GM18870 (cell line): ENCODE data around the gene IQCF5.
"Not testable (repeated sequence)": the region's sequence is repeated elsewhere in the genome, so short reads cannot be mapped to it uniquely, and the experiment has no call there.

Experiments used
- ATAC-seq: cut with Tn5 transposase; IDR thresholded peaks from one replicate; pipeline ENCODE4 v1.9.1; 2021; ENCODE audit warnings: moderate library complexity; ENCODE audit not compliant: unreplicated experiment

IQCF5 gene

DNA sequence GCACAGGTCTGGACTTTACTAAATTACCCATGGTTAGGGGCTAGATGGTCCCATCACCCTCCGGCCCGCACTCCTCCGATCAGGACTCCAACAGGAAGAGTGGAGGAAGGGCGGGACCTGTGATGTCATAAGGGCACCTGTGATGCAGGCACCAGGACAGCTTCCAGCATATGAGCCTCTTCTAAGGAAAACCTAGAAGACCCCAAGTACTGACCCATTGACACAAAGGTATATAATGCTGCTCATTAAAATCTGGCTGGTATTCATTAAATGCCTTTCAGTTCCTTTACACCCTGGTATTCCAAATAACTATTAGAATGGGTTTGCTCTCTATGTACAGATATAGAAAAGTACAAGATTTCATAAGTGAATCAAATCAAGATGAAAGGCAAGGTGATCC, at the start of gene IQCF5:
Gene IQCF5, minus strand, starts transcription at position 101 of the 400 bp plus-strand sequence. Its CDS starts 70 bp downstream, at position 31.
- no peak for ATAC-seq

GRCh38 chr3:51921081-51921578, 45.7 kb upstream of the IQCF5 start:
- no peak for ATAC-seq

DNA sequence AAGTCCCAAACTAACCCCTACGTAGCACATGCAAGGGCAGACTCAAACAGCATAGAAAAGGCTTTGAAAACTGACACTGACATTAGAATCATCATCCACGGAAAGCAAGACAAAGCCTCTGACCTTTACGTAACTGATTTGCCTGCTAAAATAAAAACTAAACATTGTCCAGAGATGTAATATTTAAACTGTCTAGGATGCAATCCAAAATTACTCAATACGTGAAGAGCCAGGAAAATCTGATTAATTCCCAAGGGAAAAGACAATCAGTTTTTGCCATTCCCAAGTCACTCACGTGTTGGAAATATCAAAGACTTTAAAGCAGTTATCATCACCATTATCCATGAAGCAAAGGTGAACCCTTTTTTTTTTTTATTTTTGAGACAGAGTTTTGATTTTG, 41.0 kb upstream of the IQCF5 start:
- no peak for ATAC-seq

GRCh38 chr3:51908026-51908425, 32.6 kb upstream of the IQCF5 start:
- no peak for ATAC-seq

DNA sequence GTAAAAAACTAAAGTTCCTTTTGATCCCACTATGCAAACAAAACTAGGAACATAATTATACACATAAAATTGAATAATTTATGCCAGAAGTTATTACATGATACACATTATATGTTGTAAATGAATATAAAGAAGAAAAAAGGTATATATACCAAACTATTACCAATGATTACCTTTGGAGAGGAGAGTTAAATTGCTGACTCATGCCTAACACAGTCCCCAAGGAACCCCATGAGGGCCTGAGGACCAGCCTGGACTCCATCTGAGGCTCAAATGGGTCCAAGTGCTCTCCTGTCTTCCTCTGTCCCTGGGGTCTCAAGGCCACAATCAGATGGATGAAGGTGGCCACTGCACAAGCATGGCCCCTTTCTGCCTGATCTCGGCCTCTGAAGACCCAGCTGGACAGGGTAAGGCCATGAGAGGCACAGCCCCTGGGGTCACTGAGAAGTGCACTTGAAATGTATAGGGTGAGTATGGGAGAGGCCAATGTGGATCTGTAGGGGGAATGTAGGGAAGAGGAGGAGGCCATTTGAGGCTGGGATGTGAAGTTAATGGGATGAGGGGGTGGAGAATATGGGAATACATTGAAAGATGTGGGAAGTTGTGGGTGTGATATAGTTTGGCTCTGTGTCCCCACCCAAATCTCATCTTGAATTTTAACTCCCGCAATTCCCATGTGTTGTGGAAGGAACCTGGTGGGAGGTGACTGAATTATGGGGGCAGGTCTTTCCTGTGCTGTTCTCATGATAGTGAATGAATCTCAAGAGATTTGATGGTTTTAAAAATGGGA, 28.8 kb upstream of the IQCF5 start:
- no peak for ATAC-seq

- ATAC-seq: not testable (repeated sequence)
These were observed 27.0 kb upstream of the IQCF5 start for GRCh38 chr3:51902361-51902760.

- not testable (repeated sequence) for ATAC-seq
These were observed 24.6 kb upstream of the IQCF5 start for GRCh38 chr3:51900043-51900442.

- no peak for ATAC-seq
These were observed 22.0 kb upstream of the IQCF5 start for GRCh38 chr3:51897391-51897790.

GRCh38 chr3:51896607-51897305, 21.4 kb upstream of the IQCF5 start:
- ATAC-seq: no peak

DNA sequence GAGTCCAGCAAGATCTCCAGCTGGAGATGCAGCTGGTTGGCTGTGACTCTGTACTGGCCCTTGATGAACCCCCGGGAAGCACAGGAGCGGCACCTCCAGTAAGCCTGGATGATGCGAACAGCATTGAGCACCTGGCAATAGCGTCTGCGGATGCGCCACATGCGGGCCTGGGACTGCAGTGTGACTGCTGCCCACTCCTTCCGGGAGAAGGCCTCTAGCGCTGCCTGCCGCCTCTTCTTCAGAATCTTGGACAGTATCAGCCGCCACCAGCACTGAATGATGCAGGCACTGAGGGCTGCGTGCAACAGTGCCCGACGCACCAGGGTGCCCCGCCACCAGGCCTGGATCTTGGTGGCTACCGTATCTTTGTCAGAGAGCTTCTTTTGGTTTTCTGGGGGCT, 19.5 kb upstream of the IQCF5 start:
- no peak for ATAC-seq

DNA sequence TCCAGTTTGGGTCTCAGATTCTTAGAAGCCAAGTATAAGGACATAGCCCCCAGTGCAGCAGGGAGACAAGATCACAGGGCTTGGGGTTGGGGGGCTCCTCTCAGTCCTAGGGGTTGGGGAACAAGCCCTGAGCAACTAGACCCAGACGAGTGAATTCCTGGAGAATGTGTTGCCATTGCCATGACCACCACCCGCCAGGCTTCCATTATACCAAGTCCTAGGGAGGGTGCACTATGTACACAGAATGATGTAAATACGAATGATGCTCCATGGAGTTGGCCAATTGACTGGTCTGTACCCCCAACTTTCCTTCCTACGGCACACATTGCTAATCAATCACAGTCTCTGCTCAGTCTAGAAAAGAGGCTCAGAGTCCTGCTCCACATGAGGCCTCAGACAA, 19.0 kb upstream of the IQCF5 start:
- no peak for ATAC-seq

- no peak for ATAC-seq
These were observed 16.0 kb upstream of the IQCF5 start for GRCh38 chr3:51891242-51892039.

DNA sequence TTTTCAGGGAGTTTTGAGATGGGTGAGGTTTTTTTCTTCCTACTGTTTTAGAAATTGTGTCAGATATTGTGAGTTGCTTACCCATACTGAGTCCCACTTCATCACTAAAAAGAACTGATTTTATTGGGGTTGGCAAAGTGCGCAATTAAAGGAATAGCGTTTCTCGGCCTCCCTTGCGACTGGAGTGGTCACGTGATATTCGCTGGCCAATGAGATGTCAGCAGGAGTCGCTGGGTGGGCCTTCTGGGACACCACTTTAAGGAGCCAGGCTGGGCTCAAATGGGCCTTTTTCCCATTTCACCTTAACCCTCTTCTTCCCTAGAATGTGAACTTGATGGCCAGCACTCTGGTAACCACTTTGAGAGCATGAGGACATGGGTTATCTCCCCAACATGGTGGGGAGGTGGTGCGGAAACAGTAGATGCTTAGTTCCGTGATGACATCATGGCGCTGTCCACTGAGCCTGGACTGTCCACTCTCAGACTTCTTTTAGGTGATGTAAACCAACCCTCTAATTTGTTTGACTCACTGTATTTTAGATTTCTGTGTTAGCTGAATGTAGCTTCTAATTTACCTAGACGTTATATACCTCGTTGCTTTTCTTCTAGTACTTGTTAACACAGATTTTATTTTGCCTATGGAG, 13.2 kb upstream of the IQCF5 start:
- no peak for ATAC-seq

- ATAC-seq: no peak
These were observed 12.2 kb upstream of the IQCF5 start for GRCh38 chr3:51887620-51888019.

DNA sequence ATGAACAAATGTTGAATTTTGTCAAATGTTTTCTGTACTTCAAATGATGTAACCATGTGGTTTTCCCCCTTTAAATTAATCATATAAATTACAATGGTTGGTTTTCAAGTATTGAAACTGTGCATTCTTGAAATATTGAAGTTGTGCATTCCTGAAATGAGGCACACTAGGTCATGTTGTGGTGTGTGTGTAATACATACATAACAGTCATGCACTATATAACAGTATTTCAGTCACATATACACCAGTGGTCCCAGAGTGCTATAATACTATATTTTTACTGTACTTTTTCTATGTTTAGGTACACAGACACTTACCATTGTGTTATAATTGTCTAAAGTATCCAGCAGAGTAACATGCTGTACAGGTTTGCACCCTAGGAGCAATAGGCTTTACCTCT, 11.0 kb upstream of the IQCF5 start:
- no peak for ATAC-seq

GRCh38 chr3:51879937-51880336, 4.5 kb upstream of the IQCF5 start:
- ATAC-seq: no peak

GRCh38 chr3:51876186-51876585, 785 bp upstream of the IQCF5 start:
- ATAC-seq: no peak

DNA sequence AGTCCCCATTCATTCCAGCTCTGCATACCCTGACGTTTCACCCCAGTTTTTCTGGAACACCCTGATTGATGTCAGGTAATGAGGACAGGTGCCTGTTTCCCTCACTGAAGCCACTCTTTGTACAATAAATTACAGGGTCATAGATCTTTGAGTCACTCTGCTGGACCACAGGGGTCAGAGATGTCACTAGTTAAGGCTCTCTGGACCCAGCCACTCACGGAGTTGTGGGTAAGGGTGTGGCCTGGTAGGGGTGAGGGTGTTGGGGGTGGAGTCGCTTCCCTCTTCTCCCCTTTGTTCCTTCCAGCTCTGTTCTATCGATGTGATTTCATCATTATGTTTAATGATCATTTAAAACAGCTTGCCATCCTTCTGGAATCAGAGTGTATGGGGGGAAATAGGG, 512 bp downstream of the IQCF5 start:
- no peak for ATAC-seq

DNA sequence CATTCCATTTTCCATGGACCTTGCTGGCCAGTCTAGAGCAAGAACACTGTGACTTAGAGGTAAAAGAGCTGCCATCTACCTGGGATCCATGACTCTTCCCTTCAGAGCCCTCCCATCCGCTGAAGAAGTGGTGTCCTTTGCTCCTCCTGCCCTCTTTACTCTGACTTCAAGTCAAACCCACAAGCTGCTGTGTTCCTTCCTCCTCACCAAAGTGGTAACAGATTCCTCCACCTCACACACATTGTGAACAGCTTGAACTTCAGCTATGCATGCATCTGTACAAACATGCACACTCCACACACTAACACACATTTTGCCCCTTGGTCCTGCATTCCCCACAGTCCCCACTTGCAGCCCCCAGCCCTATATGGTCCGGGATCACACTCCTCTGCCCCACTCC, 990 bp downstream of the IQCF5 start:
- no peak for ATAC-seq

GRCh38 chr3:51873876-51874275, 1.5 kb downstream of the IQCF5 start:
- ATAC-seq: no peak

- ATAC-seq: no peak
These were observed 2.1 kb downstream of the IQCF5 start for GRCh38 chr3:51873253-51873766.
